GM12878 (cell line): ENCODE results near the gene GABPB2. TPM values are rescaled to one million over a fixed set of nuclear protein-coding genes. Genes with fewer than 3 reads are reported as not detected.

Source experiments
- ATAC-seq: fragments of 200-7000 bp; cut with Tn5 transposase; 3 replicates; pipeline ENCODE4 v1.9.1; 2020; ENCODE audit warnings: mild to moderate bottlenecking, moderate library complexity
- BruUV-seq: library from RNA; stranded (reverse); fragments of 400-500 nt; replicated peaks from 2 replicates; lab custom pipeline; 2021; lab: Mats Ljungman, UMichigan
- CTCF ChIA-PET: fragments of 300-600 bp; sonication (Branson Sonifier 250); formaldehyde crosslinking; extraction: SDS; loops from one replicate; lab custom pipeline; 2021; ENCODE audit warnings: inconsistent platforms; lab: Yijun Ruan, JAX
- POLR2A ChIA-PET: fragments of 350-600 bp; formaldehyde crosslinking; extraction: SDS; loops from one replicate; lab custom pipeline; 2021; ENCODE audit warnings: inconsistent platforms; lab: Charles Lee
- RAD21 ChIA-PET: fragments of 300-600 bp; sonication (Branson Sonifier 250); formaldehyde crosslinking; loops from one replicate; lab custom pipeline; 2023; ENCODE audit warnings: antibody characterized with exemption; ENCODE audit not compliant: unreplicated experiment; lab: Charles Lee
- SMC1A ChIA-PET: fragments of 300-600 bp; sonication (Branson Sonifier 250); formaldehyde crosslinking; loops from one replicate; lab custom pipeline; 2023; ENCODE audit not compliant: unreplicated experiment, uncharacterized antibody; lab: Charles Lee
- DNase-seq: peaks from one replicate; pipeline ENCODE4 v3.0.0-alpha.2; 2011; ENCODE audit warnings: low read depth, low spot score
- FAIRE-seq: peaks from 3 replicates; lab custom pipeline; 2011; peaks lifted over from hg19 to GRCh38; lab: Jason Lieb, UNC
- H2AFZ ChIP-seq: 2 replicates; pipeline ENCODE4 v1.6.0; 2011; ENCODE audit warnings: low read depth, low read length, control low read depth; ENCODE audit not compliant: control insufficient read depth
- H3K27ac ChIP-seq: 2 replicates; pipeline ENCODE4 v1.5.1; 2011; ENCODE audit warnings: control low read depth; ENCODE audit not compliant: control insufficient read depth, insufficient read depth
- H3K27me3 ChIP-seq, 2 experiments: replicated peaks in 1 of 2; 2 replicates each; pipeline versions ENCODE4 v1.6.0 to v1.6.1; 2011; ENCODE audit warnings: low read length in 1 of 2; ENCODE audit not compliant: control insufficient read depth in 2 of 2, insufficient read depth in 2 of 2
- H3K36me3 ChIP-seq, 2 experiments: 2 replicates each; pipeline ENCODE4 v1.5.1; 2011; ENCODE audit warnings: low read length in 1 of 2; ENCODE audit not compliant: control insufficient read depth in 2 of 2, insufficient read depth in 2 of 2
- H3K4me1 ChIP-seq: 2 replicates; pipeline ENCODE4 v1.6.1; 2011; ENCODE audit warnings: mild to moderate bottlenecking, low read length, moderate library complexity, mixed read lengths; ENCODE audit not compliant: control insufficient read depth, insufficient read depth
- H3K4me2 ChIP-seq: 2 replicates; pipeline ENCODE4 v1.6.0; 2011; ENCODE audit warnings: control low read depth; ENCODE audit not compliant: control insufficient read depth, insufficient read depth
- H3K4me3 ChIP-seq: fragments of 200-600 bp; sonication (generic); 2 replicates; pipeline ENCODE4 v1.5.1; 2016
- H3K79me2 ChIP-seq: 2 replicates; pipeline ENCODE4 v1.6.0; 2011; ENCODE audit warnings: low read length; ENCODE audit not compliant: control insufficient read depth, insufficient read depth
- H3K9ac ChIP-seq: 2 replicates; pipeline ENCODE4 v1.8.0; 2011; ENCODE audit warnings: low read length, control low read depth, mixed read lengths; ENCODE audit not compliant: control insufficient read depth, insufficient read depth
- H3K9me3 ChIP-seq: replicated peaks from 3 replicates; pipeline ENCODE4 v1.5.1; 2011; ENCODE audit warnings: mild to moderate bottlenecking, low read length; ENCODE audit not compliant: control insufficient read depth, insufficient read depth
- H4K20me1 ChIP-seq: 2 replicates; pipeline ENCODE4 v1.6.0; 2011; ENCODE audit not compliant: control insufficient read depth, insufficient read depth
- ATF7 ChIP-seq: fragments of 450-650 bp; IDR thresholded peaks from 2 replicates; pipeline ENCODE4 v1.6.1; 2016; ENCODE audit warnings: low read depth, mild to moderate bottlenecking
- CREM ChIP-seq: IDR thresholded peaks from 2 replicates; pipeline ENCODE4 v1.6.1; 2014; ENCODE audit warnings: antibody characterized with exemption, low read depth
- CTCF ChIP-seq, 3 experiments: IDR thresholded peaks in 2 of 3; conservative IDR thresholded peaks in 1 of 3; 2 replicates each; pipeline ENCODE4 v1.5.1; 2011; ENCODE audit warnings: low read depth in 3 of 3, low read length in 3 of 3, mild to moderate bottlenecking in 3 of 3, control low read depth in 2 of 3, moderate library complexity in 2 of 3, inconsistent platforms in 1 of 3, mixed read lengths in 1 of 3; ENCODE audit not compliant: control insufficient read depth in 2 of 3, insufficient read depth in 1 of 3; ENCODE audit errors: extremely low read depth in 1 of 3
- MTA2 ChIP-seq: fragments of 450-650 bp; IDR thresholded peaks from 2 replicates; pipeline ENCODE4 v1.6.1; 2016; ENCODE audit warnings: low read depth, mild to moderate bottlenecking, moderate library complexity
- NR2C2 ChIP-seq: IDR thresholded peaks from 2 replicates; pipeline ENCODE4 v1.6.1; 2011; ENCODE audit warnings: borderline replicate concordance, low read depth; ENCODE audit not compliant: control insufficient read depth, insufficient read length
- RFX5 ChIP-seq: IDR thresholded peaks from 2 replicates; pipeline ENCODE4 v1.6.1; 2011; ENCODE audit warnings: low read depth, low read length, improper control_type of control experiment
- TBL1XR1 ChIP-seq: IDR thresholded peaks from 2 replicates; pipeline ENCODE4 v1.6.1; 2012; ENCODE audit warnings: low read depth, low read length, improper control_type of control experiment
- ZNF384 ChIP-seq: IDR thresholded peaks from 2 replicates; pipeline ENCODE4 v1.6.1; 2012; ENCODE audit warnings: low read depth, mild to moderate bottlenecking, low read length, improper control_type of control experiment, borderline replicate concordance
- WGBS: methylation state at CpG from one replicate; pipeline ENCODE4 v1.1.6; 2016; ENCODE audit warnings: low lambda C conversion rate; ENCODE audit not compliant: insufficient replicate concordance, insufficient coverage; ENCODE audit errors: missing lambda C conversion rate; 5-methylcytosine and 5-hydroxymethylcytosine counted together
- in situ Hi-C: fragments of 300-500 bp; cut with MboI; formaldehyde crosslinking; loops from 9 replicates; pipeline ENCODE4 v1.14.3; 2018; ENCODE audit warnings: mixed read lengths
- intact Hi-C: fragments of 100-400 bp; cut with micrococcal nuclease; formaldehyde crosslinking; loops from one replicate; pipeline ENCODE4 v1.14.2; 2022; ENCODE audit not compliant: unreplicated experiment
- polyA plus RNA-seq, 11 experiments: library from polyadenylated mRNA; depleted of rRNA in 4 of 11; unstranded in 6 of 11; stranded (reverse) in 5 of 11; fragments of >200 nt; fragmentation: Nextera tagmentation in 4 of 11; fragmentation: Illumina TruSeq in 1 of 11; extraction: Ambion mirVana in 4 of 11; extraction: Trizol in 1 of 11; gene quantifications; 1 replicate in 1 of 11; 2 replicates in 10 of 11; pipeline versions ENCODE4 v1.2.1 to v1.2.3, GENCODE V29; 2011 to 2016; ENCODE audit warnings: inconsistent platforms in 2 of 11, missing spikeins in 2 of 11, low read depth in 1 of 11
- total RNA-seq, 4 experiments: library from RNA; depleted of rRNA in 3 of 4; stranded (reverse); fragments of >200 nt in 3 of 4; fragmentation: Illumina TruSeq in 1 of 4; extraction: Trizol in 1 of 4; gene quantifications; 2 replicates each; pipeline versions ENCODE4 v1.2.1 to v1.2.3, GENCODE V29; 2013 to 2021
- TF ChIP-seq, protein P1 (sequence below): fragments of 450-650 bp; IDR thresholded peaks from 2 replicates; pipeline ENCODE4 v1.6.1; 2017; ENCODE audit warnings: mild to moderate bottlenecking, moderate library complexity
- TF ChIP-seq, protein P2 (sequence below): IDR thresholded peaks from 2 replicates; pipeline ENCODE4 v1.6.1; 2012; ENCODE audit warnings: low read depth, low read length, improper control_type of control experiment

GABPB2 gene
- total and polyA plus RNA-seq, 10 of the 15 experiments (the other 5 are each of a cell fraction or from before 2014, with no cell fraction given) = 2.3 to 10.5 (median 6.9) TPM

- Histone ChIP-seq H4K20me1 (no peaks in the 10 kb centered on the region), H3K27ac (no peak overlapping the region), H3K4me2 (no peak overlapping the region), H3K36me3 (no peaks in the 10 kb centered on the region), H3K79me2 (peaks cover 26% of the 10 kb centered on the region), H3K9me3 (no peaks in the 10 kb centered on the region)
- BruUV-seq = no TSS peak
- SMC1A ChIA-PET = interaction anchor here (1.9 to 3.1 kb wide), 2 partner anchors 8 to 94 kb away, joined by 6 to 22 read pairs; partner anchors contain the start of genes GABPB2 and TNFAIP8L2
- CTCF ChIA-PET = interaction anchor here (0.7 to 7.4 kb wide), 4 partner anchors 8 to 577 kb away, joined by 4 to 76 read pairs (median 16); partner anchors contain the start of genes C1orf56 and GABPB2
- ATAC-seq = no peak
- in situ Hi-C loops = no loop called here
- POLR2A ChIA-PET = interaction anchor here (0.5 to 5.1 kb wide), 2 partner anchors 8 to 283 kb away, joined by 3 to 38 read pairs; partner anchors contain the start of gene GABPB2
- FAIRE-seq = no peak
- TF ChIP-seq, protein P1, sequence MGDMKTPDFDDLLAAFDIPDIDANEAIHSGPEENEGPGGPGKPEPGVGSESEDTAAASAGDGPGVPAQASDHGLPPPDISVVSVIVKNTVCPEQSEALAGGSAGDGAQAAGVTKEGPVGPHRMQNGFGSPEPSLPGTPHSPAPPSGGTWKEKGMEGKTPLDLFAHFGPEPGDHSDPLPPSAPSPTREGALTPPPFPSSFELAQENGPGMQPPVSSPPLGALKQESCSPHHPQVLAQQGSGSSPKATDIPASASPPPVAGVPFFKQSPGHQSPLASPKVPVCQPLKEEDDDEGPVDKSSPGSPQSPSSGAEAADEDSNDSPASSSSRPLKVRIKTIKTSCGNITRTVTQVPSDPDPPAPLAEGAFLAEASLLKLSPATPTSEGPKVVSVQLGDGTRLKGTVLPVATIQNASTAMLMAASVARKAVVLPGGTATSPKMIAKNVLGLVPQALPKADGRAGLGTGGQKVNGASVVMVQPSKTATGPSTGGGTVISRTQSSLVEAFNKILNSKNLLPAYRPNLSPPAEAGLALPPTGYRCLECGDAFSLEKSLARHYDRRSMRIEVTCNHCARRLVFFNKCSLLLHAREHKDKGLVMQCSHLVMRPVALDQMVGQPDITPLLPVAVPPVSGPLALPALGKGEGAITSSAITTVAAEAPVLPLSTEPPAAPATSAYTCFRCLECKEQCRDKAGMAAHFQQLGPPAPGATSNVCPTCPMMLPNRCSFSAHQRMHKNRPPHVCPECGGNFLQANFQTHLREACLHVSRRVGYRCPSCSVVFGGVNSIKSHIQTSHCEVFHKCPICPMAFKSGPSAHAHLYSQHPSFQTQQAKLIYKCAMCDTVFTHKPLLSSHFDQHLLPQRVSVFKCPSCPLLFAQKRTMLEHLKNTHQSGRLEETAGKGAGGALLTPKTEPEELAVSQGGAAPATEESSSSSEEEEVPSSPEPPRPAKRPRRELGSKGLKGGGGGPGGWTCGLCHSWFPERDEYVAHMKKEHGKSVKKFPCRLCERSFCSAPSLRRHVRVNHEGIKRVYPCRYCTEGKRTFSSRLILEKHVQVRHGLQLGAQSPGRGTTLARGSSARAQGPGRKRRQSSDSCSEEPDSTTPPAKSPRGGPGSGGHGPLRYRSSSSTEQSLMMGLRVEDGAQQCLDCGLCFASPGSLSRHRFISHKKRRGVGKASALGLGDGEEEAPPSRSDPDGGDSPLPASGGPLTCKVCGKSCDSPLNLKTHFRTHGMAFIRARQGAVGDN = no peak
- TF ChIP-seq MTA2 (no peak), TBL1XR1 (no peak), ZNF384 (no peak), NR2C2 (no peak), CTCF (IDR thresholded peaks at IDR 0.05 in 2 of 3, conservative IDR thresholded peaks at IDR 0.05 in 1 of 3; ENCODE audit: control insufficient read depth in 2 of 3, extremely low read depth in 1 of 3, insufficient read depth in 1 of 3, low read depth in 3 of 3, low read length in 3 of 3) (no peak), ATF7 (no peak), CREM (no peak), RFX5 (no peak)
- TF ChIP-seq, protein P2, sequence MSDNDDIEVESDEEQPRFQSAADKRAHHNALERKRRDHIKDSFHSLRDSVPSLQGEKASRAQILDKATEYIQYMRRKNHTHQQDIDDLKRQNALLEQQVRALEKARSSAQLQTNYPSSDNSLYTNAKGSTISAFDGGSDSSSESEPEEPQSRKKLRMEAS = no peak
- TF ChIP-seq, all 136 proteins: peak for 0
- 86% methylated on average over 3 of the region's 3 CpGs for WGBS
- intact Hi-C loops = no loop called here
- Histone ChIP-seq H3K4me3 (no peak overlapping the region), H2AFZ (no peak overlapping the region), H3K9ac (no peak overlapping the region), H3K4me1 (peaks cover 4% of the 10 kb centered on the region; the same call in 1 of the 2 replicates), H3K27me3 (no peaks in the 10 kb centered on the region)
- RAD21 ChIA-PET = interaction anchor here (0.5 to 1.8 kb wide), 4 partner anchors 8 to 94 kb away, joined by 3 to 7 read pairs (median 4); partner anchors contain the start of genes GABPB2 and TNFAIP8L2
- DNase-seq = no peak
These were observed 7.7 kb upstream of the GABPB2 start for GRCh38 chr1:151062741-151063371.
